Measurements from ENCODE around the gene MYO1D.

The MYO1D gene

DNA sequence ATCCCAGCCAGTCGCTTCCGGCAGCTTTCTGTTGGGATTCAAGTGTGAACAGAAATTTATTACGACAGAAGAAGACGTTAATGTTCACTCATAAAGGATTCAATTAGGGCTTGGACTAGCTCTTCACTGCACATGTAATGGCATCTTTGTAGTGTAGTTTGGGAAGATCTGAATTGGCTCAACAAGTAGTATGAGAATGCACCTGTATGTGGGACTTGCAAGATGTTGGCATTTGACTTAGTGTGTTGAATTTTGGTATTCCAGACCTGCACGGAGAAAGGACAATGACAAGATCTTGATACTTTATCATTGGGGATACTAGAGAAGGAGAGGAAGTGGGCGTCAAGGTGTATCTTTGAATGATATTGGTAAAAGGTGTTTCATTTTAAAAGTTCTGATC lies 431.4 kb downstream of the MYO1D start:
- H3K9ac ChIP-seq (ENCODE audit: low read length): peak overlapping the region; percentile 90
- no peak overlapping the region for H3K27ac ChIP-seq (ENCODE audit: low read length)
- H3K4me3 ChIP-seq (ENCODE audit: low read length): peak overlapping the region; percentile 90
- peaks cover 5% of the 10 kb centered on the region for H3K27me3 ChIP-seq (ENCODE audit: control insufficient read depth, insufficient read depth, low read length)
- H3K36me3 ChIP-seq (ENCODE audit: control insufficient read depth, low read depth, low read length): peaks cover 41% of the 10 kb centered on the region
- H3K4me1 ChIP-seq (ENCODE audit: control insufficient read depth, low read depth, low read length): peaks cover 8% of the 10 kb centered on the region
- no peaks in the 10 kb centered on the region for H3K9me3 ChIP-seq (ENCODE audit: control insufficient read depth, low read depth, low read length)

DNA sequence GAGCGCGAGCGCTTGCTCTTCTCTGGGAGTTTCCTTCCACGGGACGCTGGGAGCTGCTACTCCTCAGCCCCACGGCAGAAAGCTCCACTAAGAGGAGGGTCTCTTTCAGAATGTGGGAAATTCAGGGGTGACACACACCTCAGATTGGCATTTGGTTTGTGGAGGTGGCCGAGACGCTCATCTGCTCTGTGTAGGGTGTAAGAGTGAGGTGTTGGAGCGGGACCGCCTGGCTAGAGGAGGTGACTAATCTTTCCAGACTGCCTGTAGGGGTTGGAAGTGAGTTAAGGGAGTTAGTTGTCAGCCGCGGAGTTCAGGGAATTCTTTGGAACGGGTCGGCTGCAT lies 431.9 kb downstream of the MYO1D start:
- Histone ChIP-seq H3K9ac (ENCODE audit: low read length) (peak overlapping the region; percentile 90), H3K36me3 (ENCODE audit: control insufficient read depth, low read depth, low read length) (peaks cover 39% of the 10 kb centered on the region), H3K9me3 (ENCODE audit: control insufficient read depth, low read depth, low read length) (no peaks in the 10 kb centered on the region), H3K4me1 (ENCODE audit: control insufficient read depth, low read depth, low read length) (peaks cover 8% of the 10 kb centered on the region), H3K27me3 (ENCODE audit: control insufficient read depth, insufficient read depth, low read length) (peaks cover 5% of the 10 kb centered on the region), H3K27ac (ENCODE audit: low read length) (peak overlapping the region; percentile 51), H3K4me3 (ENCODE audit: low read length) (peak overlapping the region; percentile 90)

DNA sequence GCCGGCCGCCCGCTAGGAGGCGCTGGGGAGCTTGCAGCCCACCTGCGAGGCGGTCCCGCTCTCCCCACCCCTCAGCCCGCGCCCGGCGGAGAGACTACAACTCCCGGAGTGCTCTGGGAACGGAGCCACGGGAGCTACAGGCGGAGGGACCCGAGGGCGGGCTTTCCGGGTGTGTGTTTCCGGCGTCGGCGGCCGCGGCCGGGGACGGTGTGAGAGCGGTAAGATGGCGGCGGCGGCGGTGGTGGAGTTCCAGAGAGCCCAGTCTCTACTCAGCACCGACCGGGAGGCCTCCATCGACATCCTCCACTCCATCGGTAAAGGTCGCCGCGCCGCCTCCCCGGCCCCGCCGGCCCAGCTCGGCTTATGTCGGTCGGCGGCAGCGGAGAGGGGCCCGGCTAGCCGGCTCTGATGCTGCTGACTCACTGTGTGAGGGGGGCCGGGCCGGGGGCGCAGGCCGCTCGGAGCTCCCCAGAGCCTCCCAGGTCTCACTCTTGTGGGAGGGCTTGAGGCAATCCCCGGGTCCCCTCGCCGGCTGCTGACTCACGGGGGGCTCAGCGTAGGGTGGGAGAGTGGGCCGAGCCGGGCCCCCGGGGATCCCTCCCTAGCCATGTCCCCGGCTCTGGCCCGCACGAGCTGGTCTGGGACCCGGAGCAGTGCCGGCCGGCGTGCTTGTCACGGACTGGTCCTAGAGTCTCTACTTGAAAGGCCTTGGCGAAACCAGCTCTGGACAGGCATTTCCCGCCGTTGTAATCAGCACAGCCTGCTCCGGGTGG lies 432.4 kb downstream of the MYO1D start, which contains the start of gene PSMD11:
Gene PSMD11, plus strand, starts transcription at position 210 of the 773 bp plus-strand sequence. Its CDS starts 14 bp downstream, at position 224.
- H3K4me3 ChIP-seq (ENCODE audit: low read length): peak within 1 kb of the TSS; percentile 90
- peaks cover 5% of the 10 kb centered on the region for H3K27me3 ChIP-seq (ENCODE audit: control insufficient read depth, insufficient read depth, low read length)
- H3K27ac ChIP-seq (ENCODE audit: low read length): peak within 1 kb of the TSS; percentile 51
- H3K4me1 ChIP-seq (ENCODE audit: control insufficient read depth, low read depth, low read length): peaks cover 8% of the 10 kb centered on the region
- peak within 1 kb of the TSS; percentile 90 for H3K9ac ChIP-seq (ENCODE audit: low read length)
- H3K36me3 ChIP-seq (ENCODE audit: control insufficient read depth, low read depth, low read length): peaks cover 34% of the 10 kb centered on the region
- H3K9me3 ChIP-seq (ENCODE audit: control insufficient read depth, low read depth, low read length): no peaks in the 10 kb centered on the region

DNA sequence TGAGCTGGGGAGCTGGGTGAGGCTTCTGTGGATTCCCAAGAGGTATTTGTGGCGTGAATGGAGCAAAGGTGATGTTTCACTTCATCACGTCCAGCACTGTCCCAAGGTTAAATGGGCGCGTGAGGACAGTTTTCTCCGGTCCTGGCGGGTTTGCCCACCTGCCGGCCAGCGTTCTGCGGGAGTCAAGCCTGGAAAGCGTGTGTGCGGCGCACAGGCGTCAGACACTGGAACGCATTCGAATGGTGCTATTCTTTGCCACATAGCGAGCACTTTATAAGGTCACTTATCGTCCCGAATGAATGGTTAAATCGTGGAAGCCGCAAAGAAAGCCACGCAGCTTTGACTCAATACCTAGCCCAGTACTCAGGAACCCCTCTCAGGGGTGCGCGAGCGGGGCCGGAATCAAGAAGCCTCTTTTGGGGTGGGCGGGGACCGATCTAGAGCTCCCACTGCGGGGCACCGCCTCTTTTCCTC lies 433.1 kb downstream of the MYO1D start:
- H3K4me1 ChIP-seq (ENCODE audit: control insufficient read depth, low read depth, low read length): peaks cover 8% of the 10 kb centered on the region
- no peak overlapping the region for H3K4me3 ChIP-seq (ENCODE audit: low read length)
- no peak overlapping the region for H3K27ac ChIP-seq (ENCODE audit: low read length)
- H3K9me3 ChIP-seq (ENCODE audit: control insufficient read depth, low read depth, low read length): no peaks in the 10 kb centered on the region
- peaks cover 5% of the 10 kb centered on the region for H3K27me3 ChIP-seq (ENCODE audit: control insufficient read depth, insufficient read depth, low read length)
- peaks cover 28% of the 10 kb centered on the region for H3K36me3 ChIP-seq (ENCODE audit: control insufficient read depth, low read depth, low read length)
- no peak overlapping the region for H3K9ac ChIP-seq (ENCODE audit: low read length)
